HTERT RPE-1 (cell line): ENCODE results near the gene TUBB4A.
"Not testable (repeated sequence)": the region's sequence is repeated elsewhere in the genome, so short reads cannot be mapped to it uniquely, and the experiment has no call there.

ENCODE experiments used
- in situ Hi-C: fragments of 300-500 bp; cut with MboI; formaldehyde crosslinking; loops from 4 replicates; pipeline ENCODE4 v1.14.3; 2020; ENCODE audit warnings: low sequenced_read_pairs

The TUBB4A gene

GRCh38 chr19:6527893-6528543 lies 25.9 kb upstream of the TUBB4A start:
- in situ Hi-C loops: no loop called here

- in situ Hi-C loops: no loop called here
Measured at GRCh38 chr19:6524311-6524710, 22.2 kb upstream of the TUBB4A start.

- in situ Hi-C loops: no loop called here
Measured at GRCh38 chr19:6522712-6523111, 20.6 kb upstream of the TUBB4A start.

- in situ Hi-C loops: no loop called here
Measured at GRCh38 chr19:6521718-6522646, 19.9 kb upstream of the TUBB4A start.

GRCh38 chr19:6519289-6519688 lies 17.2 kb upstream of the TUBB4A start:
- in situ Hi-C loops: no loop called here

GRCh38 chr19:6518145-6518911 lies 16.2 kb upstream of the TUBB4A start:
- in situ Hi-C loops: no loop called here

- in situ Hi-C loops: no loop called here
Measured at GRCh38 chr19:6516659-6517291, 14.7 kb upstream of the TUBB4A start.

GRCh38 chr19:6516018-6516658 lies 14.0 kb upstream of the TUBB4A start:
- in situ Hi-C loops: no loop called here

- in situ Hi-C loops: no loop called here
Measured at GRCh38 chr19:6514926-6515544, 12.9 kb upstream of the TUBB4A start.

GRCh38 chr19:6514089-6514488 lies 12.0 kb upstream of the TUBB4A start:
- in situ Hi-C loops: no loop called here

- in situ Hi-C loops: no loop called here
Measured at GRCh38 chr19:6510618-6511017, 8.5 kb upstream of the TUBB4A start.

- in situ Hi-C loops: no loop called here
Measured at GRCh38 chr19:6509118-6509971, 7.2 kb upstream of the TUBB4A start.

- in situ Hi-C loops: not testable (repeated sequence)
Measured at GRCh38 chr19:6508028-6508771, 6.1 kb upstream of the TUBB4A start.

- in situ Hi-C loops: no loop called here
Measured at GRCh38 chr19:6503407-6504201, 1.5 kb upstream of the TUBB4A start.

- in situ Hi-C loops: no loop called here
Measured at GRCh38 chr19:6500837-6501739, 1.0 kb downstream of the TUBB4A start.

- in situ Hi-C loops: no loop called here
Measured at GRCh38 chr19:6499052-6499790, 2.9 kb downstream of the TUBB4A start.
